Trophoblast cell (in vitro differentiated cells and primary cell): ENCODE results near the gene MYCBPAP.
A peak's percentile ranks its signal among the peaks of the same experiment; 100 is the strongest.

ENCODE experiments used
- DNase-seq, 2 donors: peaks; one replicate each; pipeline ENCODE4 v3.0.0-alpha.2; 2016
- H2AFZ ChIP-seq: 2 replicates; pipeline ENCODE4 v1.6.1; 2013; ENCODE audit warnings: low read length, moderate library complexity, mild to moderate bottlenecking; ENCODE audit not compliant: insufficient read depth, poor library complexity
- H2AK5ac ChIP-seq: 2 replicates; pipeline ENCODE4 v1.6.1; 2013; ENCODE audit warnings: mild to moderate bottlenecking, low read length
- H2BK120ac ChIP-seq: 2 replicates; pipeline ENCODE4 v1.6.1; 2013; ENCODE audit warnings: low read length, mild to moderate bottlenecking, moderate library complexity; ENCODE audit not compliant: insufficient read depth, poor library complexity
- H2BK12ac ChIP-seq: 2 replicates; pipeline ENCODE4 v1.6.1; 2013; ENCODE audit warnings: mild to moderate bottlenecking, low read length, moderate library complexity
- H2BK5ac ChIP-seq: 2 replicates; pipeline ENCODE4 v1.6.1; 2013; ENCODE audit warnings: low read length, low read depth, moderate library complexity, mild to moderate bottlenecking; ENCODE audit not compliant: poor library complexity
- H3K14ac ChIP-seq: 2 replicates; pipeline ENCODE4 v1.6.1; 2013; ENCODE audit warnings: mild to moderate bottlenecking, low read length
- H3K18ac ChIP-seq: 2 replicates; pipeline ENCODE4 v1.6.1; 2013; ENCODE audit warnings: mild to moderate bottlenecking, low read length
- H3K23ac ChIP-seq: 2 replicates; pipeline ENCODE4 v1.6.1; 2013; ENCODE audit warnings: low read length
- H3K27ac ChIP-seq: 2 replicates; pipeline ENCODE4 v1.5.1; 2013; ENCODE audit warnings: low read depth, mild to moderate bottlenecking, inconsistent platforms, low read length, moderate library complexity
- H3K27me3 ChIP-seq: 2 replicates; pipeline ENCODE4 v1.6.1; 2013; ENCODE audit warnings: inconsistent platforms, mild to moderate bottlenecking, low read length, moderate library complexity; ENCODE audit not compliant: insufficient read depth
- H3K36me3 ChIP-seq, 2 experiments: 1 replicate in 1 of 2; 2 replicates in 1 of 2; pipeline ENCODE4 v1.6.1; 2013; ENCODE audit warnings: low read length in 2 of 2, mild to moderate bottlenecking in 2 of 2, moderate library complexity in 1 of 2; ENCODE audit not compliant: insufficient read depth in 2 of 2, control insufficient read depth in 1 of 2
- H3K4ac ChIP-seq: 2 replicates; pipeline ENCODE4 v1.6.1; 2013; ENCODE audit warnings: low read depth, mild to moderate bottlenecking, low read length, moderate library complexity
- H3K4me1 ChIP-seq, 2 experiments: 1 replicate in 1 of 2; 2 replicates in 1 of 2; pipeline ENCODE4 v1.6.1; 2013; ENCODE audit warnings: low read length in 2 of 2, mild to moderate bottlenecking in 2 of 2, moderate library complexity in 1 of 2; ENCODE audit not compliant: insufficient read depth in 2 of 2, control insufficient read depth in 1 of 2
- H3K4me2 ChIP-seq: 2 replicates; pipeline ENCODE4 v1.6.1; 2013; ENCODE audit warnings: inconsistent platforms, mild to moderate bottlenecking, low read length, moderate library complexity
- H3K4me3 ChIP-seq: 2 replicates; pipeline ENCODE4 v1.5.1; 2013; ENCODE audit warnings: mild to moderate bottlenecking, low read depth, low read length, inconsistent platforms
- H3K79me1 ChIP-seq: one replicate; pipeline ENCODE4 v1.6.1; 2013; ENCODE audit warnings: low read length
- H3K79me2 ChIP-seq: 2 replicates; pipeline ENCODE4 v1.6.1; 2013; ENCODE audit warnings: low read length, mild to moderate bottlenecking; ENCODE audit not compliant: control insufficient read depth, insufficient read depth, poor library complexity
- H3K9ac ChIP-seq: 2 replicates; pipeline ENCODE4 v1.6.1; 2013; ENCODE audit warnings: mild to moderate bottlenecking, low read length
- H3K9me3 ChIP-seq: 2 replicates; pipeline ENCODE4 v1.6.1; 2013; ENCODE audit warnings: low read depth, mild to moderate bottlenecking, control low read depth, inconsistent platforms, low read length; ENCODE audit not compliant: insufficient read depth
- H4K12ac ChIP-seq: 2 replicates; pipeline ENCODE4 v1.6.1; 2013; ENCODE audit warnings: low read depth, mild to moderate bottlenecking, low read length, moderate library complexity
- H4K8ac ChIP-seq: 2 replicates; pipeline ENCODE4 v1.6.1; 2013; ENCODE audit warnings: low read depth, mild to moderate bottlenecking, low read length, moderate library complexity
- H4K91ac ChIP-seq: one replicate; pipeline ENCODE4 v1.6.1; 2013; ENCODE audit warnings: low read depth, mild to moderate bottlenecking, low read length, moderate library complexity
- WGBS: extraction: QIAGEN DNeasy Blood & Tissue Kit; methylation state at CpG from one replicate; pipeline ENCODE4 v1.1.7; 2013; ENCODE audit warnings: missing lambda C conversion rate; ENCODE audit not compliant: insufficient read length, insufficient coverage; ENCODE audit errors: extremely low coverage; 5-methylcytosine and 5-hydroxymethylcytosine counted together

MYCBPAP gene

GRCh38 chr17:50518384-50519023 lies 10.3 kb downstream of the MYCBPAP start:
- no peaks in the 10 kb centered on the region for H3K9me3 ChIP-seq
- H4K12ac ChIP-seq = no peak overlapping the region
- no peak overlapping the region for H3K27ac ChIP-seq
- H3K9ac ChIP-seq = no peak overlapping the region
- peak overlapping the region; percentile 28 for H4K91ac ChIP-seq
- H4K8ac ChIP-seq = no peak overlapping the region
- no CpG with 5 or more reads among the region's 13 CpGs for WGBS
- H3K4ac ChIP-seq = no peak overlapping the region
- H2BK12ac ChIP-seq = no peak overlapping the region
- no peak overlapping the region for H3K23ac ChIP-seq
- DNase-seq = no peak
- H3K18ac ChIP-seq = no peak overlapping the region
- H3K14ac ChIP-seq = no peak overlapping the region
- no peak overlapping the region for H2BK5ac ChIP-seq
- no peaks in the 10 kb centered on the region for H3K79me2 ChIP-seq
- H2AK5ac ChIP-seq = no peak overlapping the region
- H2AFZ ChIP-seq = no peak overlapping the region
- no peaks in the 10 kb centered on the region for H3K36me3 ChIP-seq
- H3K4me3 ChIP-seq = no peak overlapping the region
- no peaks in the 10 kb centered on the region for H3K27me3 ChIP-seq
- no peak overlapping the region for H3K4me2 ChIP-seq
- H3K4me1 ChIP-seq = peaks cover 12 to 15% of the 10 kb centered on the region in 2 experiments
- H3K79me1 ChIP-seq = peaks cover 5% of the 10 kb centered on the region
- no peak overlapping the region for H2BK120ac ChIP-seq

GRCh38 chr17:50519141-50519834 lies 11.0 kb downstream of the MYCBPAP start:
- H3K14ac ChIP-seq = no peak overlapping the region
- H3K27me3 ChIP-seq = no peaks in the 10 kb centered on the region
- H4K8ac ChIP-seq = no peak overlapping the region
- H3K4me1 ChIP-seq = peaks cover 20 to 23% of the 10 kb centered on the region in 2 experiments
- WGBS = no CpG with 5 or more reads among the region's 8 CpGs
- H2AK5ac ChIP-seq = no peak overlapping the region
- H2AFZ ChIP-seq = no peak overlapping the region
- DNase-seq = peak; percentile 94 to 95
- H3K36me3 ChIP-seq = no peaks in the 10 kb centered on the region
- H3K4ac ChIP-seq = no peak overlapping the region
- no peak overlapping the region for H2BK5ac ChIP-seq
- no peaks in the 10 kb centered on the region for H3K9me3 ChIP-seq
- H2BK120ac ChIP-seq = no peak overlapping the region
- H3K79me1 ChIP-seq = peaks cover 4% of the 10 kb centered on the region
- H3K9ac ChIP-seq = no peak overlapping the region
- H3K23ac ChIP-seq = no peak overlapping the region
- no peak overlapping the region for H3K4me3 ChIP-seq
- H3K79me2 ChIP-seq = no peaks in the 10 kb centered on the region
- no peak overlapping the region for H4K91ac ChIP-seq
- no peak overlapping the region for H3K4me2 ChIP-seq
- H2BK12ac ChIP-seq = no peak overlapping the region
- H3K18ac ChIP-seq = no peak overlapping the region
- H4K12ac ChIP-seq = no peak overlapping the region
- no peak overlapping the region for H3K27ac ChIP-seq

- H2AFZ ChIP-seq = no peak overlapping the region
- no peak overlapping the region for H4K91ac ChIP-seq
- H3K9me3 ChIP-seq = no peaks in the 10 kb centered on the region
- H2BK12ac ChIP-seq = no peak overlapping the region
- H3K79me1 ChIP-seq = peaks cover 2% of the 10 kb centered on the region
- no peak overlapping the region for H2AK5ac ChIP-seq
- H4K8ac ChIP-seq = no peak overlapping the region
- no peak overlapping the region for H4K12ac ChIP-seq
- H3K27me3 ChIP-seq = no peaks in the 10 kb centered on the region
- H3K4me2 ChIP-seq = no peak overlapping the region
- DNase-seq = no peak
- H3K4me3 ChIP-seq = no peak overlapping the region
- no peak overlapping the region for H2BK120ac ChIP-seq
- no peak overlapping the region for H3K27ac ChIP-seq
- H3K9ac ChIP-seq = no peak overlapping the region
- no peak overlapping the region for H3K23ac ChIP-seq
- no peak overlapping the region for H3K4ac ChIP-seq
- no peak overlapping the region for H3K18ac ChIP-seq
- H3K4me1 ChIP-seq = peaks cover 13 to 16% of the 10 kb centered on the region in 2 experiments
- no peaks in the 10 kb centered on the region for H3K36me3 ChIP-seq
- WGBS = no CpG with 5 or more reads among the region's 2 CpGs
- no peak overlapping the region for H3K14ac ChIP-seq
- no peak overlapping the region for H2BK5ac ChIP-seq
- H3K79me2 ChIP-seq = no peaks in the 10 kb centered on the region
Observed at GRCh38 chr17:50520483-50520882, 12.2 kb downstream of the MYCBPAP start.

- Histone ChIP-seq H3K27ac (no peak overlapping the region), H3K23ac (no peak overlapping the region), H3K4me2 (no peak overlapping the region), H3K14ac (no peak overlapping the region), H3K9ac (no peak overlapping the region), H3K27me3 (no peaks in the 10 kb centered on the region), H3K4me1 (peaks cover 13 to 16% of the 10 kb centered on the region in 2 experiments), H3K9me3 (no peaks in the 10 kb centered on the region), H3K18ac (no peak overlapping the region), H4K12ac (no peak overlapping the region), H3K36me3 (no peaks in the 10 kb centered on the region), H2BK5ac (no peak overlapping the region), H4K91ac (no peak overlapping the region), H2AFZ (no peak overlapping the region), H3K79me2 (no peaks in the 10 kb centered on the region), H4K8ac (no peak overlapping the region), H2BK120ac (no peak overlapping the region), H3K4ac (no peak overlapping the region), H2AK5ac (no peak overlapping the region), H3K79me1 (peaks cover 2% of the 10 kb centered on the region), H2BK12ac (peak overlapping the region; percentile 41), H3K4me3 (no peak overlapping the region)
- no CpG with 5 or more reads among the region's 2 CpGs for WGBS
- no peak for DNase-seq
Observed at GRCh38 chr17:50521514-50521913, 13.3 kb downstream of the MYCBPAP start.
